BJ (cell line): ENCODE results near the gene WWC1. TPM values are rescaled to one million over a fixed set of nuclear protein-coding genes. Genes with fewer than 3 reads are reported as not detected.

Source experiments
- CTCF ChIA-PET: fragments of 350-600 bp; formaldehyde crosslinking; extraction: SDS; loops from one replicate; lab custom pipeline; 2021; ENCODE audit warnings: antibody characterized with exemption, inconsistent platforms; lab: Yijun Ruan, JAX
- POLR2A ChIA-PET: fragments of 300-600 bp; sonication (Branson Sonifier 250); formaldehyde crosslinking; extraction: SDS; loops from one replicate; lab custom pipeline; 2021; ENCODE audit warnings: antibody characterized with exemption; lab: Charles Lee
- DNase-seq: peaks from one replicate; pipeline ENCODE4 v3.0.0-alpha.2; 2011; ENCODE audit warnings: low read depth
- H3K27me3 ChIP-seq: 2 replicates; pipeline ENCODE4 v1.6.0; 2011; ENCODE audit warnings: low read length; ENCODE audit not compliant: control insufficient read depth, insufficient read depth
- H3K36me3 ChIP-seq: 2 replicates; pipeline ENCODE4 v1.5.1; 2011; ENCODE audit warnings: low read length; ENCODE audit not compliant: control insufficient read depth, insufficient read depth
- H3K4me3 ChIP-seq: 2 replicates; pipeline ENCODE4 v1.5.1; 2011; ENCODE audit warnings: low read depth, mild to moderate bottlenecking, control low read depth, low read length
- CTCF ChIP-seq: IDR thresholded peaks from 2 replicates; pipeline ENCODE4 v1.5.1; 2011; ENCODE audit warnings: low read depth, mild to moderate bottlenecking, control low read depth, inconsistent platforms, low read length, moderate library complexity; ENCODE audit not compliant: insufficient read depth
- polyA plus RNA-seq: library from polyadenylated mRNA; depleted of rRNA; stranded (reverse); fragments of >200 nt; gene quantifications from 2 replicates; pipeline ENCODE4 v1.2.3, GENCODE V29; 2011

WWC1 gene
- polyA plus RNA-seq, 1 experiment, result 1.4 TPM

GRCh38 chr5:168471785-168472184 is 180.3 kb downstream of the WWC1 start:
- no peaks in the 10 kb centered on the region for H3K36me3 ChIP-seq
- no peaks in the 10 kb centered on the region for H3K27me3 ChIP-seq
- DNase-seq, result no peak
- ChIA-PET CTCF (interaction anchor here (0.7 to 1.5 kb wide), 3 partner anchors 9 to 14 kb away, joined by 3 to 4 read pairs (median 3); no protein-coding TSS in a partner anchor), POLR2A (interaction anchor here (0.9 kb wide), 1 partner anchor 9 kb away, joined by 3 read pairs; no protein-coding TSS in a partner anchor)
- no peak overlapping the region for H3K4me3 ChIP-seq
- TF ChIP-seq CTCF, result no peak

- peak; percentile 48 for TF ChIP-seq CTCF
- POLR2A ChIA-PET, result interaction anchor here (0.9 kb wide), 1 partner anchor 10 kb away, joined by 3 read pairs; no protein-coding TSS in a partner anchor
- no peak overlapping the region for H3K4me3 ChIP-seq
- peak; percentile 95 for DNase-seq
- CTCF ChIA-PET, result interaction anchor here (0.7 to 1.5 kb wide), 3 partner anchors 9 to 15 kb away, joined by 3 to 4 read pairs (median 3); no protein-coding TSS in a partner anchor
- H3K36me3 ChIP-seq, result no peaks in the 10 kb centered on the region
- no peaks in the 10 kb centered on the region for H3K27me3 ChIP-seq
These were observed 180.9 kb downstream of the WWC1 start for GRCh38 chr5:168472329-168472728.

- ChIA-PET CTCF (interaction anchor here (1.0 kb wide), 1 partner anchor 23 kb away, joined by 3 read pairs; no protein-coding TSS in a partner anchor), POLR2A (no interaction called here)
- no peak for DNase-seq
- Histone ChIP-seq H3K36me3 (no peaks in the 10 kb centered on the region), H3K4me3 (no peak overlapping the region), H3K27me3 (no peaks in the 10 kb centered on the region)
- TF ChIP-seq CTCF, result no peak
These were observed 182.9 kb downstream of the WWC1 start for GRCh38 chr5:168474319-168474718.

- POLR2A ChIA-PET, result no interaction called here
- CTCF ChIA-PET, result interaction anchor here (1.2 to 1.6 kb wide), 2 partner anchors 9 kb away, joined by 3 to 6 read pairs; partner anchors contain the start of gene RARS1
- Histone ChIP-seq H3K27me3 (no peaks in the 10 kb centered on the region), H3K36me3 (no peaks in the 10 kb centered on the region), H3K4me3 (no peak overlapping the region)
- no peak for TF ChIP-seq CTCF
- DNase-seq, result no peak
These were observed 185.6 kb downstream of the WWC1 start for GRCh38 chr5:168477060-168477459.

- DNase-seq, result no peak
- Histone ChIP-seq H3K4me3 (no peak overlapping the region), H3K36me3 (no peaks in the 10 kb centered on the region), H3K27me3 (no peaks in the 10 kb centered on the region)
- ChIA-PET POLR2A (no interaction called here), CTCF (no interaction called here)
- no peak for TF ChIP-seq CTCF
These were observed 187.7 kb downstream of the WWC1 start for GRCh38 chr5:168479166-168479565.
